ENCODE measurements around the gene PPHLN1.

DNA sequence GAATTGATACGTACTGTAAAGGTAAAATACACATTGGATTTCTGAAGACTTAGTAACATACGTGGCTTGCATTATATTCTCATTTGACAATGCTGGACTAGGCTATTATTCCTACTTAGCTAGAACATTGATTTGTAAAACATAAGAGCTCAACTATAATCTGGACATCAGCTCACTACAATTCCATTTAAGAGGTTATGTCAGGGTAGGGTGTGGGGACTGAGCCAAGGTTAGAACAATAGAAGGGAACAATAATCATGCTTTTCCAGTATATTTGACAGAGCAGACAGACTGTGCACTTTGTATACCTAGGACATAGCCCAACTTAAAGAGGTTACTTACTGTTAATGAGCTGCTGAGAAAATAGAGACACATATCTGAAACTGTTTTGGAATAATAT, 10.9 kb upstream of the PPHLN1 start:
- TF ChIP-seq, protein P1, sequence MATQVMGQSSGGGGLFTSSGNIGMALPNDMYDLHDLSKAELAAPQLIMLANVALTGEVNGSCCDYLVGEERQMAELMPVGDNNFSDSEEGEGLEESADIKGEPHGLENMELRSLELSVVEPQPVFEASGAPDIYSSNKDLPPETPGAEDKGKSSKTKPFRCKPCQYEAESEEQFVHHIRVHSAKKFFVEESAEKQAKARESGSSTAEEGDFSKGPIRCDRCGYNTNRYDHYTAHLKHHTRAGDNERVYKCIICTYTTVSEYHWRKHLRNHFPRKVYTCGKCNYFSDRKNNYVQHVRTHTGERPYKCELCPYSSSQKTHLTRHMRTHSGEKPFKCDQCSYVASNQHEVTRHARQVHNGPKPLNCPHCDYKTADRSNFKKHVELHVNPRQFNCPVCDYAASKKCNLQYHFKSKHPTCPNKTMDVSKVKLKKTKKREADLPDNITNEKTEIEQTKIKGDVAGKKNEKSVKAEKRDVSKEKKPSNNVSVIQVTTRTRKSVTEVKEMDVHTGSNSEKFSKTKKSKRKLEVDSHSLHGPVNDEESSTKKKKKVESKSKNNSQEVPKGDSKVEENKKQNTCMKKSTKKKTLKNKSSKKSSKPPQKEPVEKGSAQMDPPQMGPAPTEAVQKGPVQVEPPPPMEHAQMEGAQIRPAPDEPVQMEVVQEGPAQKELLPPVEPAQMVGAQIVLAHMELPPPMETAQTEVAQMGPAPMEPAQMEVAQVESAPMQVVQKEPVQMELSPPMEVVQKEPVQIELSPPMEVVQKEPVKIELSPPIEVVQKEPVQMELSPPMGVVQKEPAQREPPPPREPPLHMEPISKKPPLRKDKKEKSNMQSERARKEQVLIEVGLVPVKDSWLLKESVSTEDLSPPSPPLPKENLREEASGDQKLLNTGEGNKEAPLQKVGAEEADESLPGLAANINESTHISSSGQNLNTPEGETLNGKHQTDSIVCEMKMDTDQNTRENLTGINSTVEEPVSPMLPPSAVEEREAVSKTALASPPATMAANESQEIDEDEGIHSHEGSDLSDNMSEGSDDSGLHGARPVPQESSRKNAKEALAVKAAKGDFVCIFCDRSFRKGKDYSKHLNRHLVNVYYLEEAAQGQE (IDR thresholded peaks at IDR 0.05; ENCODE audit: insufficient read depth in 1 of 2, low read depth in 2 of 2, low read length in 2 of 2), result no peak
- no peak for TF ChIP-seq POLR2AphosphoS5 (IDR thresholded peaks at IDR 0.05; ENCODE audit: low read depth, low read length)

All from PFSK-1 (cell line).